GM12892 (cell line): ENCODE data around the gene MIOS.

Source experiments
- DNase-seq: peaks from one replicate; pipeline ENCODE4 v3.0.0; 2011; ENCODE audit not compliant: insufficient read length
- FAIRE-seq: peaks from 2 replicates; lab custom pipeline; 2011; peaks lifted over from hg19 to GRCh38; lab: Jason Lieb, UNC
- POLR2A ChIP-seq: IDR thresholded peaks from 2 replicates; pipeline ENCODE4 v1.6.1; 2011; ENCODE audit warnings: low read depth, low read length, control low read depth
- POLR2AphosphoS5 ChIP-seq: IDR thresholded peaks from 2 replicates; pipeline ENCODE4 v1.6.1; 2011; ENCODE audit warnings: low read depth, low read length, control low read depth
- TAF1 ChIP-seq: IDR thresholded peaks from 2 replicates; pipeline ENCODE4 v1.6.1; 2011; ENCODE audit warnings: low read depth, mild to moderate bottlenecking, control low read depth, low read length, borderline replicate concordance

The MIOS gene

DNA sequence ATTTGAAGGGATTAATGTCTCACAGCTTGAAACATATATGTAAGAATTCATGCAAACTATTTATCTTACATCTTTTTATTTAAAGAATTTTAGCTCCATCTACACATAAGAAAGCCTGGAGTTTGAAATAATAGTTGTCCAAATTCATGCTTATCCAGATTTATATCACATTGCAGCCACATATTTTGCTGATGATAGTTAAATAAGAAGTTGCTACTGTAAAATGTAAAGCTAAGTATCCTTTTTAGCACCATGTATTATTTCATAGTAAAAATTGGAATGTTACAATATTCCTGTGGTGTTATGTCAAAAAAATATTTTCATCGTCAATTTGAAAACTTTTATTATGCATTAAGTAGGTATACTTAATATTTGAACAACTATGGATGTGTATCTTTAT lies 46.5 kb downstream of the MIOS start:
- FAIRE-seq (no peak), DNase-seq (no peak)
- TF ChIP-seq TAF1 (no peak), POLR2A (no peak), POLR2AphosphoS5 (no peak)

DNA sequence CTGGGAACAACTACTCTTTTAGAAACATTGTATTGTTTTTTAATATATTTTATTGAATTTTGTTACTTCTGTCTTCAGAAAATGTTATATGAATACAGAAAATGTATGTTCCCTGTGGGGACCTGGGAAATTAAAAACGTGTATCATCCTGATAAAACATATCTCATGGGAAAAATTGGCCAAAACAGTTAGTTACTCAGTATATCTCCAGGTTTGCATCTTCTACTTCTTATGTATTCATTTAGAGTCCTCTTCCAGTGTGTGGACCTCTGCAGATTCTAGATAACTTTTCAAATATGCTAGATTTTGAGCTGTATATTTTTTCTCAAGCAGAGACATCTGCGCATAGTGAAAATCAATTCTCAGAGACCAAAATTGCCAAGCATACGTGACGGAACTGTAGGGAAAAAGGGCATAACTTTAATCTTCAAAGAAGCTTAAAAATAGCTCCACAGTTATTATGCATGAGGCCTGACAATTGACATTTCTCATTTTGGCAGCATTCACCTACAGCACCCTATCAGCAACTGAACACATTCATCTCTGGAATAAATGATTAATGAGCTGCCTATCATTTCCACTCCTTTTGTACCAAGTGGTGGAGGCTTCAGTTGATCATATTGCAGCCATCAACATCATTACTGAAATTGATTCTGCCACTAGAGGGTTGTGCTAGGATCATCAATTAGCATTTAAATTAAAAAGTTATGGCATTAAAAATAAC lies 47.5 kb downstream of the MIOS start:
- FAIRE-seq: no peak
- no peak for DNase-seq
- TF ChIP-seq POLR2A: no peak
- no peak for TF ChIP-seq POLR2AphosphoS5
- no peak for TF ChIP-seq TAF1

GRCh38 chr7:7617550-7617949 lies 50.9 kb downstream of the MIOS start:
- no peak for TF ChIP-seq TAF1
- no peak for TF ChIP-seq POLR2AphosphoS5
- no peak for TF ChIP-seq POLR2A
- FAIRE-seq (no peak), DNase-seq (no peak)

GRCh38 chr7:7618410-7618809 lies 51.7 kb downstream of the MIOS start:
- TF ChIP-seq POLR2A: no peak
- no peak for TF ChIP-seq TAF1
- TF ChIP-seq POLR2AphosphoS5: no peak
- no peak for DNase-seq
- no peak for FAIRE-seq

GRCh38 chr7:7620236-7620635 lies 53.6 kb downstream of the MIOS start:
- FAIRE-seq (no peak), DNase-seq (no peak)
- TF ChIP-seq POLR2A (no peak), POLR2AphosphoS5 (no peak), TAF1 (no peak)

GRCh38 chr7:7620644-7621210 lies 54.0 kb downstream of the MIOS start:
- TF ChIP-seq POLR2A: no peak
- no peak for TF ChIP-seq POLR2AphosphoS5
- no peak for TF ChIP-seq TAF1
- FAIRE-seq: no peak
- DNase-seq: no peak

DNA sequence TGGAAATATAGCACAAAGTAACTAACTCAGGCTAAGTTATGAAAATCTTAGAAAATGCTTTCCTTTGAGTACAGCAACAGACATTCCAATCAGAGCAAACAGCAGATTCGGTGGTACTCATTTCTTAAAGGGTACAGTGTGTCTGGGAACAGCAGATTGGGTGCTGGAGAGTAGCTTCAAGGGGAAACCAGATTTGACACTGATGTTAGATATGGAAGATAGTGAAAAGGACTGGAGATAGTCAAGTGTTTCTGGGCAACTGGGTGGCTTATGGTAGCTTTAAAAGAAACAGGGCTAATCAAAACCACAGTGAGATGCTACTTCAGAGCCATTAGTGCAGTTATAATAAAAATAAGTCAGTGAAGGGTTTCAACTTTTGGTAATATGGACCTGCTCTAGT lies 61.8 kb downstream of the MIOS start:
- FAIRE-seq (no peak), DNase-seq (no peak)
- TF ChIP-seq POLR2AphosphoS5 (no peak), POLR2A (no peak), TAF1 (no peak)

GRCh38 chr7:7630626-7631329 lies 64.1 kb downstream of the MIOS start:
- DNase-seq: no peak
- TF ChIP-seq TAF1: no peak
- no peak for TF ChIP-seq POLR2A
- TF ChIP-seq POLR2AphosphoS5: no peak
- no peak for FAIRE-seq

DNA sequence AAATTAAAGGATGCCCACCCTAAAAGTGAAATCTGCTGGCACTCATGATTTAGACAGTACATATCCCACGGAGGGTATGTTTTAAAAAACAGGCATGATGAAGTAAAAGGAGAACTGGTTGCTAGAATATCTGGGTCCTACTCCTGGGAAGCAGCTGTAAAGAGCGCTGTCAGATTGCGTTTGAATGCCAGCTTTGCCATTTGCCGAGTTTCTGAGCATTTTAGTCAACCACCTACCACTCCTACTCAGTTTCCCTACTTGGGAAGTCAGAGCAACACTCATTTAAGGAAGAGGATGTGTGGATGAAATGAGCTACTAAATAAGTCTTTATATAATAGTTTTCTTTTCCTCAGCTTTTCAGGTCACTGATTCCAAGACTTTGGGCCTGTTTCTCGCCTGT lies 72.7 kb downstream of the MIOS start:
- DNase-seq (no peak), FAIRE-seq (no peak)

DNA sequence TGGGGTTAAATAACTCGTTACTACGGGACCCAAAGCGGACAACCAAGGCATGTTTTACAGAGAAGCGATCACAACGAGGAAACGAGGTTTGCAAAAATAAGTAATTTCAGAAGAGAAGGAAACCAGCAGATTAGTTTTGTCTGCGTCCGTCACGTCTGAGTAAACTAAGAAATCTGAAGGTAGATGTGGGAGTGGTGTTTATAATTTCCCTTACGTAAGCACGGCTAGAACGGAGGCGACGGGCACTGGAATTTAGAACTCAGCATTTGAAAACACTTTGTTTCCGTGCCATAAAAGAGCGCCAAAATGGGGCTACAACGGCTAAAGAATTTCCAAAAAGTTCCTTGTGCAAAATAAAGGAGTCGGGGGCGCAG lies 73.2 kb downstream of the MIOS start:
- TF ChIP-seq POLR2AphosphoS5 (no peak), TAF1 (no peak), POLR2A (no peak)
- FAIRE-seq (no peak), DNase-seq (no peak)

More for the DNA sequence above, 72.7 kb downstream of the MIOS start:
- no peak for TF ChIP-seq POLR2A
- TF ChIP-seq TAF1: no peak
- TF ChIP-seq POLR2AphosphoS5: no peak

- peak; percentile 80 for DNase-seq
- peak; percentile 98 for FAIRE-seq
- TF ChIP-seq TAF1: peak; percentile 93
- TF ChIP-seq POLR2AphosphoS5: peak; percentile 93
- TF ChIP-seq POLR2A: peak; percentile 94
These were observed 73.8 kb downstream of the MIOS start, which contains the start of gene UMAD1 for GRCh38 chr7:7640221-7641128. UMAD1 (plus strand) TSS chr7:7640752; CDS start chr7:7673372, 32,620 bp downstream.
